Glutamatergic neuron (in vitro differentiated cells): ENCODE measurements around the gene CD8B. TPM values are rescaled to one million over a fixed set of nuclear protein-coding genes. Genes with fewer than 3 reads are reported as not detected.
A peak's percentile ranks its signal among the peaks of the same experiment; 100 is the strongest.

Experiments
- DNase-seq: peaks from one replicate; pipeline ENCODE4 v3.0.0; 2022
- H3K27ac Mint-ChIP-seq: one replicate; pipeline ENCODE4 v1.8.0; 2020; ENCODE audit warnings: mild to moderate bottlenecking, mixed read lengths, inconsistent platforms; ENCODE audit not compliant: unreplicated experiment
- H3K27me3 Mint-ChIP-seq: one replicate; pipeline ENCODE4 v1.8.0; 2020; ENCODE audit warnings: mild to moderate bottlenecking, moderate library complexity, mixed read lengths, inconsistent platforms; ENCODE audit not compliant: unreplicated experiment
- H3K36me3 Mint-ChIP-seq: one replicate; pipeline ENCODE4 v1.8.0; 2020; ENCODE audit warnings: mild to moderate bottlenecking, mixed read lengths, inconsistent platforms; ENCODE audit not compliant: unreplicated experiment
- H3K4me1 Mint-ChIP-seq: one replicate; pipeline ENCODE4 v1.8.0; 2020; ENCODE audit warnings: mild to moderate bottlenecking, low read depth, mixed read lengths, inconsistent platforms; ENCODE audit not compliant: unreplicated experiment
- H3K4me3 Mint-ChIP-seq: one replicate; pipeline ENCODE4 v1.8.0; 2020; ENCODE audit warnings: mild to moderate bottlenecking, mixed read lengths, inconsistent platforms; ENCODE audit not compliant: unreplicated experiment
- H3K9me3 Mint-ChIP-seq: one replicate; pipeline ENCODE4 v1.8.0; 2020; ENCODE audit warnings: mild to moderate bottlenecking, moderate library complexity, mixed read lengths, inconsistent platforms; ENCODE audit not compliant: unreplicated experiment
- CTCF ChIP-seq: fragments of 200-600 bp; sonication (generic); IDR thresholded peaks from one replicate; pipeline ENCODE4 v1.5.0; 2021; ENCODE audit not compliant: partially characterized antibody, unreplicated experiment
- total RNA-seq: library from RNA; stranded (reverse); fragmentation: NEBNext Ultra II Directional; extraction: Animal tissue kit (Norgen Biotek cat#: 25700); gene quantifications from one replicate; pipeline ENCODE4 v1.2.1, GENCODE V29; 2021; ENCODE audit not compliant: unreplicated experiment

CD8B gene
- total RNA-seq, 1 donor from 2014 or later = not detected

DNA sequence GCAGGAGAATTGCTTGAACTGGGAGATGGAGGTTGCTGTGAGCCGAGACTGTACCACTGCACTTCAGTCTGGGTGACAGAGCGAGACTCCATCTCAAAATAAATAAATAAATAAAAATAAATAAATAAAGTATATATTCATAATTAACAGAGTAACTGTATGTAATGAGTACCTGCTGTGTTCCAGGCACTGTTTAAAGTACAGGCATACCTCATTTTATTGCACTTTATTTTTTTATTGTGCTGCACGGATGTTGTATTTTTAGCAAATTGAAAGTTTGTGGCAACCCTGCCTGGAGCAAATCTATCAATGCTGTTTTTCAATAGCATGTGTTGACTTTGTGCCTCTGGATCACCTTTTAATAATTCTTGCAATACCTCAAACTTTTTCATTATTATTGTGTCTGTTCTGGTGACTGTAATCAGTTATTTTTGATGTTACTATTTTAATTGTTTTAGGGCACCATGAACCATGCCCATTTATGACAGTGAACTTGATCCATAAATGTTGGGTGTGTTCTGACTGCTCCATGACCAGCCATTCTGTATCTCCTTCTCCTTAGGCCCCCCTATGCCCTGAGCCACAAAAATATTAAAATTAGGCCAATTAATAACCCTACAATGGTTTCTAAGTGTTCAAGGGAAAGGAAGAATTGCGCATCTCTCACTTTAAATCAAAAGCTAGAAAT is 43.4 kb downstream of the CD8B start:
- no peak for TF ChIP-seq CTCF
- no peaks in the 10 kb centered on the region for H3K36me3 Mint-ChIP-seq
- H3K27ac Mint-ChIP-seq = no peak overlapping the region
- no peaks in the 10 kb centered on the region for H3K9me3 Mint-ChIP-seq
- H3K4me1 Mint-ChIP-seq = no peaks in the 10 kb centered on the region
- H3K27me3 Mint-ChIP-seq = no peaks in the 10 kb centered on the region
- DNase-seq = no peak
- H3K4me3 Mint-ChIP-seq = no peak overlapping the region

GRCh38 chr2:86815611-86816010 is 46.1 kb downstream of the CD8B start:
- DNase-seq = no peak
- TF ChIP-seq CTCF = no peak
- no peaks in the 10 kb centered on the region for H3K4me1 Mint-ChIP-seq
- no peaks in the 10 kb centered on the region for H3K36me3 Mint-ChIP-seq
- H3K27me3 Mint-ChIP-seq = no peaks in the 10 kb centered on the region
- H3K4me3 Mint-ChIP-seq = no peak overlapping the region
- no peaks in the 10 kb centered on the region for H3K9me3 Mint-ChIP-seq
- no peak overlapping the region for H3K27ac Mint-ChIP-seq

- Mint-ChIP-seq H3K27ac (no peak overlapping the region), H3K4me1 (no peaks in the 10 kb centered on the region), H3K4me3 (no peak overlapping the region), H3K27me3 (peaks cover 2% of the 10 kb centered on the region), H3K36me3 (no peaks in the 10 kb centered on the region), H3K9me3 (no peaks in the 10 kb centered on the region)
- no peak for TF ChIP-seq CTCF
- DNase-seq = no peak
Measured at GRCh38 chr2:86809481-86810121, 52.1 kb downstream of the CD8B start.

DNA sequence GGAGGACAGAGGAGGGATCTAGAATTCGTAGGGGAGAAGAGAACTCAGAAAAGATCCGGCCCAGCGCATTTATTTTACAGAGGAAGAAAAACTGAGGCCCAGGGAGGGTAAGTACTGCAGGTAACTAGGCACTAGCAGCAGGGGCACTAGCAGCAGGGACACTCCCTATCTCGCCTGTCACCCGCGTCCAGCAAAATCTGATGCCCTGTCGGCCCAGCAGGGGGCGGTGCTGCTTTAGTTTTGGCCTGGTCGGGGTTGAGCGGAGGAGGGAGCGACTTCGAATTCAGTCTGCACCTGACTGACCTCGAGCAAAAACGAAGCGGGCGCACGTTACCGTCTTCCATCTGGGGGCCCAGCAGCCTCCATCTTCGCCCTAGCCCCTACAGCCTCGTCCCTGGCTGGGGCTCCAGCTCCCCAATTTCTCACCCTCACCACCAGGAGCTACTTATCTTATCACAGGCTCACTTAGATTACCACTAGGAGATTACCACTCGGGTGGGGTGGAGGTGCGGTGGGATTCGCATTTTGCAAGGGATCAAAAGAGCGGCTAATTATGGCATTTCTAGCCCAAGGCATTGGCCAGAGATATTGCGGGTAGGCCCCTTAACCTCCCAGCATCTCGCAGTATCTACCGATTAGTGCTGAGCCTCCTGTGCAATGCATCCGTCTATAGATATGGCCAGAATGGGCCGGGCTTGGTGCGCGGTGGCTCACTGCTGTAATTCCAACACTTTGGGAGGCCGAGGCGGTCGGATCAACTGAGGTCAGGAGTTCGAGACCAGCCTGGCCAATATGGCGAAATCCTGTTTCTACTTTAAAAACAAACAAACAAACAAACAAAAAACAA is 53.1 kb downstream of the CD8B start:
- Mint-ChIP-seq H3K36me3 (no peaks in the 10 kb centered on the region), H3K27ac (no peak overlapping the region), H3K4me1 (no peaks in the 10 kb centered on the region), H3K27me3 (peaks cover 2% of the 10 kb centered on the region), H3K9me3 (no peaks in the 10 kb centered on the region), H3K4me3 (peak overlapping the region; percentile 93)
- TF ChIP-seq CTCF = peak; percentile 92
- DNase-seq = peak; percentile 92
